Measurements from ENCODE around the gene ABCC12.

DNA sequence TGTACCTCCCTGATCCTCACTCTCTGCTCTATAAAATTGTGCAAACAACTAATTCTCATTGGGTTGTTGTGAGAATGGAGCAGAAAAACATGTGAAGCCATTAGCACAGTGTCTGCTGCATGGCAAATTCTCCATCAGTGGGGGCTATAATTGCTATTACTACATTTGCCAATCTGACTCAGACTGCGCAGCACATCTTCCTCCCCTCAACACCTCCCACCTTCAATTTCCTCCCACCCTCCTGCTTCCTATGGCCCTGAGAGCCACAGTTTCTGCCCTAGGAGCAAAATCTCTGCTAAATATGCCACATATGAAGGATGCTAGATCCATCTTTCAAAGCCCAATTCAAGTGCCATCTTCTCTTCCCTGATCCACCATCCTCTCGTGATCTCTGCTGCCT is 37.0 kb downstream of the ABCC12 start:
- TF ChIP-seq GABPB1 (CRISPR knock-in tag; IDR thresholded peaks at IDR 0.05) (no peak), JUN (CRISPR knock-in tag; IDR thresholded peaks at IDR 0.05) (no peak), FOXP1 (CRISPR knock-in tag; IDR thresholded peaks at IDR 0.05; ENCODE audit: borderline replicate concordance) (no peak), CREB1 (CRISPR knock-in tag; IDR thresholded peaks at IDR 0.05) (no peak)
- TF ChIP-seq, protein P1, sequence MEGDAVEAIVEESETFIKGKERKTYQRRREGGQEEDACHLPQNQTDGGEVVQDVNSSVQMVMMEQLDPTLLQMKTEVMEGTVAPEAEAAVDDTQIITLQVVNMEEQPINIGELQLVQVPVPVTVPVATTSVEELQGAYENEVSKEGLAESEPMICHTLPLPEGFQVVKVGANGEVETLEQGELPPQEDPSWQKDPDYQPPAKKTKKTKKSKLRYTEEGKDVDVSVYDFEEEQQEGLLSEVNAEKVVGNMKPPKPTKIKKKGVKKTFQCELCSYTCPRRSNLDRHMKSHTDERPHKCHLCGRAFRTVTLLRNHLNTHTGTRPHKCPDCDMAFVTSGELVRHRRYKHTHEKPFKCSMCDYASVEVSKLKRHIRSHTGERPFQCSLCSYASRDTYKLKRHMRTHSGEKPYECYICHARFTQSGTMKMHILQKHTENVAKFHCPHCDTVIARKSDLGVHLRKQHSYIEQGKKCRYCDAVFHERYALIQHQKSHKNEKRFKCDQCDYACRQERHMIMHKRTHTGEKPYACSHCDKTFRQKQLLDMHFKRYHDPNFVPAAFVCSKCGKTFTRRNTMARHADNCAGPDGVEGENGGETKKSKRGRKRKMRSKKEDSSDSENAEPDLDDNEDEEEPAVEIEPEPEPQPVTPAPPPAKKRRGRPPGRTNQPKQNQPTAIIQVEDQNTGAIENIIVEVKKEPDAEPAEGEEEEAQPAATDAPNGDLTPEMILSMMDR (IDR thresholded peaks at IDR 0.05) = no peak
